PFSK-1 (cell line): ENCODE data around the gene TIAM2.

ENCODE experiments used
- POLR2AphosphoS5 ChIP-seq: IDR thresholded peaks from 2 replicates; pipeline ENCODE4 v1.6.1; 2012; ENCODE audit warnings: low read depth, mild to moderate bottlenecking, control low read depth, low read length, moderate library complexity
- REST ChIP-seq, 2 experiments: IDR thresholded peaks; 2 replicates each; pipeline versions ENCODE4 v1.6.1 to v1.8.0; 2011 to 2012; ENCODE audit warnings: low read depth in 2 of 2, low read length in 2 of 2, control low read depth in 1 of 2, inconsistent platforms in 1 of 2, mild to moderate bottlenecking in 1 of 2, moderate library complexity in 1 of 2; ENCODE audit not compliant: insufficient read depth in 1 of 2
- SIN3A ChIP-seq: IDR thresholded peaks from 2 replicates; pipeline ENCODE4 v1.6.1; 2012; ENCODE audit warnings: mild to moderate bottlenecking, low read length, moderate library complexity, borderline replicate concordance; ENCODE audit not compliant: insufficient read depth

GRCh38 chr6:155276638-155277037 is 281.5 kb downstream of the TIAM2 start:
- TF ChIP-seq REST (IDR thresholded peaks at IDR 0.05; ENCODE audit: insufficient read depth in 1 of 2, low read depth in 2 of 2, low read length in 2 of 2) (no peak), SIN3A (no peak), POLR2AphosphoS5 (no peak)
